Mucosa of rectum (tissue), 2 donors: Measurements from ENCODE around the gene CRCP.
A peak's percentile ranks its signal among the peaks of the same experiment; 100 is the strongest.
"Not testable (repeated sequence)": the region's sequence is repeated elsewhere in the genome, so short reads cannot be mapped to it uniquely, and the experiment has no call there.

Experiments
- H3K27ac ChIP-seq, 2 donors: one replicate each; pipeline ENCODE4 v1.7.0; 2013; ENCODE audit warnings: inconsistent platforms in 2 of 2, low read depth in 2 of 2, low read length in 2 of 2
- H3K27me3 ChIP-seq, 2 donors: one replicate each; pipeline ENCODE4 v1.7.0; 2013; ENCODE audit warnings: low read length in 2 of 2; ENCODE audit not compliant: control insufficient read depth in 2 of 2, insufficient read depth in 2 of 2
- H3K36me3 ChIP-seq, 2 donors: one replicate each; pipeline ENCODE4 v1.7.0; 2013; ENCODE audit warnings: low read length in 2 of 2; ENCODE audit not compliant: control insufficient read depth in 2 of 2, insufficient read depth in 2 of 2
- H3K4me1 ChIP-seq, 2 donors: one replicate each; pipeline ENCODE4 v1.7.0; 2013; ENCODE audit warnings: low read length in 2 of 2, mild to moderate bottlenecking in 1 of 2; ENCODE audit not compliant: control insufficient read depth in 2 of 2, insufficient read depth in 2 of 2
- H3K4me3 ChIP-seq, 2 donors: one replicate each; pipeline ENCODE4 v1.7.0; 2013; ENCODE audit warnings: low read length in 2 of 2
- H3K9ac ChIP-seq, 2 donors: one replicate each; pipeline ENCODE4 v1.7.0; 2013; ENCODE audit warnings: low read length in 2 of 2, low read depth in 1 of 2, mild to moderate bottlenecking in 1 of 2
- H3K9me3 ChIP-seq, 2 donors: one replicate each; pipeline ENCODE4 v1.7.0; 2013; ENCODE audit warnings: low read length in 2 of 2; ENCODE audit not compliant: control insufficient read depth in 2 of 2
- donor health status: healthy.
- donor health status: Normal muscosa, but diverticular disease.

Gene CRCP

GRCh38 chr7:66152371-66153191 lies 37.9 kb downstream of the CRCP start:
- Histone ChIP-seq H3K9ac (no peak overlapping the region), H3K9me3 (no peaks in the 10 kb centered on the region), H3K4me1 (peaks cover 3 to 15% of the 10 kb centered on the region in 2 donors), H3K36me3 (peaks cover 28 to 33% of the 10 kb centered on the region in 2 donors), H3K27ac (peak overlapping the region; percentile 55 to 58), H3K4me3 (no peak overlapping the region), H3K27me3 (no peaks in the 10 kb centered on the region)

- no peaks in the 10 kb centered on the region for H3K9me3 ChIP-seq
- no peaks in the 10 kb centered on the region for H3K27me3 ChIP-seq
- H3K4me3 ChIP-seq: no peak overlapping the region
- no peak overlapping the region for H3K9ac ChIP-seq
- no peak overlapping the region for H3K27ac ChIP-seq
- peaks cover 3 to 15% of the 10 kb centered on the region in 2 donors for H3K4me1 ChIP-seq
- H3K36me3 ChIP-seq: peaks cover 29 to 35% of the 10 kb centered on the region in 2 donors
These were observed 39.0 kb downstream of the CRCP start for GRCh38 chr7:66153691-66154090.

- H3K27me3 ChIP-seq, H3K4me3 ChIP-seq, H3K9me3 ChIP-seq, H3K27ac ChIP-seq, H3K4me1 ChIP-seq, H3K9ac ChIP-seq: not testable (repeated sequence)
- H3K36me3 ChIP-seq: peaks cover 20 to 30% of the 10 kb centered on the region in 2 donors
These were observed 41.4 kb downstream of the CRCP start for GRCh38 chr7:66156035-66156434.

- H3K4me3 ChIP-seq: no peak overlapping the region
- no peaks in the 10 kb centered on the region for H3K27me3 ChIP-seq
- peaks cover 19 to 25% of the 10 kb centered on the region in 2 donors for H3K36me3 ChIP-seq
- H3K9ac ChIP-seq: no peak overlapping the region
- H3K4me1 ChIP-seq: peaks cover 0 to 4% of the 10 kb centered on the region in 2 donors
- no peak overlapping the region for H3K27ac ChIP-seq
- no peaks in the 10 kb centered on the region for H3K9me3 ChIP-seq
These were observed 42.4 kb downstream of the CRCP start for GRCh38 chr7:66157060-66157459.

- Histone ChIP-seq H3K9ac (no peak overlapping the region), H3K36me3 (peaks cover 3 to 5% of the 10 kb centered on the region in 2 donors), H3K4me1 (no peaks in the 10 kb centered on the region), H3K27me3 (no peaks in the 10 kb centered on the region), H3K4me3 (no peak overlapping the region), H3K27ac (no peak overlapping the region), H3K9me3 (no peaks in the 10 kb centered on the region)
These were observed 48.0 kb downstream of the CRCP start for GRCh38 chr7:66162622-66163021.

GRCh38 chr7:66163186-66163610 lies 48.6 kb downstream of the CRCP start:
- Histone ChIP-seq H3K4me3 (no peak overlapping the region), H3K27me3 (no peaks in the 10 kb centered on the region)

GRCh38 chr7:66164356-66164755 lies 49.7 kb downstream of the CRCP start:
- Histone ChIP-seq H3K9ac (no peak overlapping the region), H3K4me1 (no peaks in the 10 kb centered on the region), H3K27ac (no peak overlapping the region), H3K36me3 (no peaks in the 10 kb centered on the region), H3K9me3 (no peaks in the 10 kb centered on the region), H3K4me3 (no peak overlapping the region), H3K27me3 (no peaks in the 10 kb centered on the region)

More at GRCh38 chr7:66163186-66163610, 48.6 kb downstream of the CRCP start:
- H3K9me3 ChIP-seq: no peaks in the 10 kb centered on the region
- no peak overlapping the region for H3K27ac ChIP-seq
- no peaks in the 10 kb centered on the region for H3K4me1 ChIP-seq
- peaks cover 3 to 4% of the 10 kb centered on the region in 2 donors for H3K36me3 ChIP-seq
- H3K9ac ChIP-seq: no peak overlapping the region

- H3K9me3 ChIP-seq: no peaks in the 10 kb centered on the region
- H3K27ac ChIP-seq: no peak overlapping the region
- no peak overlapping the region for H3K4me3 ChIP-seq
- no peaks in the 10 kb centered on the region for H3K4me1 ChIP-seq
- H3K36me3 ChIP-seq: no peaks in the 10 kb centered on the region
- H3K9ac ChIP-seq: no peak overlapping the region
- H3K27me3 ChIP-seq: no peaks in the 10 kb centered on the region
These were observed 53.2 kb downstream of the CRCP start for GRCh38 chr7:66167773-66168387.

- Histone ChIP-seq H3K4me3 (no peak overlapping the region), H3K4me1 (no peaks in the 10 kb centered on the region), H3K27ac (no peak overlapping the region), H3K9ac (no peak overlapping the region), H3K36me3 (no peaks in the 10 kb centered on the region), H3K9me3 (no peaks in the 10 kb centered on the region), H3K27me3 (no peaks in the 10 kb centered on the region)
These were observed 55.0 kb downstream of the CRCP start for GRCh38 chr7:66169616-66170015.
